K562 (cell line): ENCODE results near the gene DNAJC6. TPM values are rescaled to one million over a fixed set of nuclear protein-coding genes. Genes with fewer than 3 reads are reported as not detected.
A peak's percentile ranks its signal among the peaks of the same experiment; 100 is the strongest.

Experiments
- ARID1B ChIP-seq: fragments of 450-650 bp; IDR thresholded peaks from 2 replicates; pipeline ENCODE4 v1.6.1; 2016; ENCODE audit warnings: antibody characterized with exemption, mild to moderate bottlenecking, inconsistent platforms
- BRCA1 ChIP-seq, 2 experiments: fragments of 450-650 bp in 1 of 2; sonication (generic) in 1 of 2; formaldehyde crosslinking in 1 of 2; IDR thresholded peaks; 2 replicates each; pipeline versions ENCODE4 v1.5.0 to v1.6.1; 2017 to 2020; ENCODE audit warnings: mild to moderate bottlenecking in 1 of 2, missing genetic modification reagents in 1 of 2
- CCNT2 ChIP-seq: IDR thresholded peaks from 2 replicates; pipeline ENCODE4 v1.6.1; 2011; ENCODE audit warnings: borderline replicate concordance, low read depth, mild to moderate bottlenecking, moderate library complexity, mixed read lengths, low read length; ENCODE audit not compliant: insufficient read length; ENCODE audit errors: extremely low read depth
- COPS2 ChIP-seq: fragments of 450-650 bp; conservative IDR thresholded peaks from 2 replicates; pipeline ENCODE4 v1.6.1; 2016; ENCODE audit warnings: mild to moderate bottlenecking, moderate library complexity
- ELF4 ChIP-seq: fragments of 450-650 bp; formaldehyde crosslinking; IDR thresholded peaks from 2 replicates; pipeline ENCODE4 v1.4.0; 2022; ENCODE audit warnings: missing genetic modification characterization
- ESRRB ChIP-seq: fragments of 250-450 bp; sonication (Bioruptor Pico); IDR thresholded peaks from 2 replicates; pipeline ENCODE4 v1.5.0; 2020; ENCODE audit warnings: mild to moderate bottlenecking, moderate library complexity, borderline replicate concordance
- FOS ChIP-seq: IDR thresholded peaks from 3 replicates; pipeline ENCODE4 v1.6.1; 2011; ENCODE audit not compliant: insufficient read length; ENCODE audit errors: extremely low read depth
- GATA2 ChIP-seq: sonication (generic); formaldehyde crosslinking; IDR thresholded peaks from 2 replicates; pipeline ENCODE4 v1.4.0; 2020; ENCODE audit warnings: mild to moderate bottlenecking, missing genetic modification reagents
- HEY1 ChIP-seq: fragments of 250-450 bp; sonication (Bioruptor Pico); IDR thresholded peaks from 2 replicates; pipeline ENCODE4 v1.5.0; 2020; ENCODE audit warnings: mild to moderate bottlenecking, moderate library complexity, borderline replicate concordance
- HNRNPH1 ChIP-seq: fragments of 200-400 bp; formaldehyde crosslinking; optimal IDR thresholded peaks from 2 replicates; pipeline ENCODE3; 2017; ENCODE audit warnings: low read depth, mild to moderate bottlenecking, low read length, moderate library complexity
- JUN ChIP-seq, 2 experiments: sonication (generic) in 1 of 2; formaldehyde crosslinking in 1 of 2; IDR thresholded peaks; 2 replicates each; pipeline versions ENCODE4 v1.6.1 to v1.8.0; 2012 to 2022; ENCODE audit warnings: borderline replicate concordance in 2 of 2, mild to moderate bottlenecking in 2 of 2, improper control_type of control experiment in 1 of 2, low read depth in 1 of 2, low read length in 1 of 2, missing genetic modification reagents in 1 of 2
- KAT2B ChIP-seq: IDR thresholded peaks from one replicate; pipeline ENCODE4 v1.6.1; 2012; ENCODE audit warnings: low read depth, mild to moderate bottlenecking, control low read depth, inconsistent platforms, low read length, moderate library complexity
- KLF6 ChIP-seq: fragments of 250-450 bp; sonication (Bioruptor Pico); IDR thresholded peaks from 2 replicates; pipeline ENCODE4 v1.4.0; 2020; ENCODE audit warnings: mild to moderate bottlenecking, moderate library complexity, borderline replicate concordance
- MAZ ChIP-seq, 2 experiments: fragments of 450-650 bp in 1 of 2; sonication (generic) in 1 of 2; formaldehyde crosslinking; IDR thresholded peaks in 1 of 2; conservative IDR thresholded peaks in 1 of 2; 2 replicates each; pipeline versions ENCODE4 v1.4.0 to v1.5.0; 2020; ENCODE audit warnings: mild to moderate bottlenecking in 1 of 2, missing genetic modification reagents in 1 of 2
- MECOM ChIP-seq: fragments of 250-450 bp; sonication (Bioruptor Pico); IDR thresholded peaks from 2 replicates; pipeline ENCODE4 v1.8.0; 2022; ENCODE audit warnings: inconsistent platforms
- MTA1 ChIP-seq: fragments of 450-650 bp; IDR thresholded peaks from 2 replicates; pipeline ENCODE4 v1.6.1; 2017; ENCODE audit warnings: borderline replicate concordance
- NCOA6 ChIP-seq: fragments of 450-650 bp; IDR thresholded peaks from 2 replicates; pipeline ENCODE4 v1.6.1; 2017; ENCODE audit warnings: mild to moderate bottlenecking
- NR4A1 ChIP-seq, 2 experiments: fragments of 250-450 bp in 1 of 2; fragments of 450-650 bp in 1 of 2; sonication (Bioruptor Pico) in 1 of 2; IDR thresholded peaks; 2 replicates each; pipeline versions ENCODE4 v1.4.0 to v1.6.1; 2016 to 2020; ENCODE audit warnings: mild to moderate bottlenecking in 2 of 2, missing compliant biosample characterization in 1 of 2, missing genetic modification characterization in 1 of 2, moderate library complexity in 1 of 2
- PHB ChIP-seq: fragments of 250-450 bp; sonication (Bioruptor Pico); IDR thresholded peaks from 2 replicates; pipeline ENCODE4 v1.5.0; 2021
- RFX1 ChIP-seq: fragments of 450-650 bp; IDR thresholded peaks from 2 replicates; pipeline ENCODE4 v1.6.1; 2016; ENCODE audit warnings: mild to moderate bottlenecking, moderate library complexity
- SRSF9 ChIP-seq: fragments of 200-400 bp; formaldehyde crosslinking; IDR thresholded peaks from 2 replicates; pipeline ENCODE4 v1.6.1; 2017; ENCODE audit warnings: low read depth, low read length, borderline replicate concordance
- ZC3H4 ChIP-seq: sonication (generic); formaldehyde crosslinking; IDR thresholded peaks from 2 replicates; pipeline ENCODE4 v1.9.0; 2021; ENCODE audit warnings: missing genetic modification reagents, borderline replicate concordance
- ZNF140 ChIP-seq: fragments of 250-450 bp; sonication (Bioruptor Pico); IDR thresholded peaks from 2 replicates; pipeline ENCODE4 v1.8.0; 2021; ENCODE audit warnings: moderate library complexity, mild to moderate bottlenecking, inconsistent platforms
- ZNF436 ChIP-seq: fragments of 250-450, 450-650 bp; sonication (Bioruptor Pico); formaldehyde crosslinking; IDR thresholded peaks from 2 replicates; pipeline ENCODE4 v1.7.0; 2020; ENCODE audit warnings: mild to moderate bottlenecking
- polyA plus RNA-seq, 8 experiments: library from polyadenylated mRNA; depleted of rRNA in 4 of 8; stranded (reverse) in 5 of 8; unstranded in 3 of 8; fragments of >200 nt; fragmentation: Nextera tagmentation in 2 of 8; fragmentation: Illumina TruSeq in 1 of 8; extraction: Ambion mirVana in 2 of 8; extraction: Trizol in 1 of 8; gene quantifications; 2 replicates each; pipeline versions ENCODE4 v1.2.1 to v1.2.3, GENCODE V29; 2011 to 2014; ENCODE audit warnings: inconsistent platforms in 1 of 8, missing spikeins in 1 of 8
- total RNA-seq, 7 experiments: library from RNA; depleted of rRNA in 6 of 7; stranded (reverse); fragments of >200 nt in 6 of 7; fragmentation: Illumina TruSeq in 2 of 7; extraction: Trizol in 2 of 7; gene quantifications; 2 replicates each; pipeline versions ENCODE4 v1.2.1 to v1.2.3, GENCODE V29; 2011 to 2021; ENCODE audit warnings: low replicate concordance in 1 of 7
- TF ChIP-seq, protein P1 (sequence below), 2 experiments: fragments of 250-450 bp in 1 of 2; fragments of 450-650 bp in 1 of 2; sonication (Bioruptor Pico) in 1 of 2; IDR thresholded peaks; 2 replicates each; pipeline versions ENCODE4 v1.6.1 to v1.8.0; 2016 to 2021; ENCODE audit warnings: mild to moderate bottlenecking in 2 of 2, moderate library complexity in 2 of 2, missing compliant biosample characterization in 1 of 2, missing genetic modification characterization in 1 of 2
- TF ChIP-seq, protein P2 (sequence below), 3 experiments: fragments of 200-800 bp in 1 of 3; sonication (Bioruptor generic) in 1 of 3; sonication (generic) in 1 of 3; formaldehyde crosslinking in 1 of 3; IDR thresholded peaks; 2 replicates each; pipeline versions ENCODE4 v1.6.1 to v1.8.0; 2016 to 2022; ENCODE audit warnings: mild to moderate bottlenecking in 2 of 3, missing compliant biosample characterization in 2 of 3, missing genetic modification characterization in 2 of 3, missing genetic modification reagents in 1 of 3

Gene DNAJC6
- total and polyA plus RNA-seq, 9 of the 15 experiments (the other 6 are each of a cell fraction or from before 2014, with no cell fraction given), result 6.7 to 78.7 (median 28.0) TPM

GRCh38 chr1:65420590-65421350, 111.4 kb downstream of the DNAJC6 start, which contains the start of the genes LEPR and LEPROT (continued):
- no peak; the same call in 1 of the 2 replicates for TF ChIP-seq ZC3H4 (CRISPR knock-in tag)
- no peak for TF ChIP-seq ZNF140
- TF ChIP-seq NR4A1 (CRISPR knock-in tag; IDR thresholded peaks at IDR 0.05), result no peak
- no peak for TF ChIP-seq NR4A1 (tag; IDR thresholded peaks at IDR 0.05)
- TF ChIP-seq BRCA1 (IDR thresholded peaks at IDR 0.05), result no peak
- TF ChIP-seq BRCA1 (CRISPR knock-in tag; IDR thresholded peaks at IDR 0.05), result no peak
- no peak for TF ChIP-seq KLF6 (CRISPR knock-in tag)
- peak; percentile 79 for TF ChIP-seq CCNT2
- 0 out of 2 replicates have a peak, but pooled peaks have one; percentile 7 for TF ChIP-seq ELF4 (CRISPR knock-in tag)
- TF ChIP-seq, protein P1, sequence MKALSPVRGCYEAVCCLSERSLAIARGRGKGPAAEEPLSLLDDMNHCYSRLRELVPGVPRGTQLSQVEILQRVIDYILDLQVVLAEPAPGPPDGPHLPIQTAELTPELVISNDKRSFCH (CRISPR knock-in tag; IDR thresholded peaks at IDR 0.05), result no peak
- TF ChIP-seq, protein P1 (tag; IDR thresholded peaks at IDR 0.05), result no peak
- TF ChIP-seq, protein P2, sequence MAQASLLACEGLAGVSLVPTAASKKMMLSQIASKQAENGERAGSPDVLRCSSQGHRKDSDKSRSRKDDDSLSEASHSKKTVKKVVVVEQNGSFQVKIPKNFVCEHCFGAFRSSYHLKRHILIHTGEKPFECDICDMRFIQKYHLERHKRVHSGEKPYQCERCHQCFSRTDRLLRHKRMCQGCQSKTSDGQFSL (CRISPR knock-in tag; IDR thresholded peaks at IDR 0.05), result 0 out of 2 replicates have a peak, but pooled peaks have one; percentile 46
- TF ChIP-seq, protein P2 (tag; IDR thresholded peaks at IDR 0.05), result no peak
- TF ChIP-seq ARID1B, result no peak; the same call in 1 of the 2 replicates
- TF ChIP-seq ESRRB (CRISPR knock-in tag), result no peak
- TF ChIP-seq COPS2, result no peak
- peak; percentile 45 to 84; a peak in 3 of 4 replicates for TF ChIP-seq MAZ (CRISPR knock-in tag; conservative IDR thresholded peaks at IDR 0.05 in 1 of 2, IDR thresholded peaks at IDR 0.05 in 1 of 2)
- TF ChIP-seq ZNF436 (CRISPR knock-in tag), result no peak
- no peak for TF ChIP-seq MTA1
- no peak for TF ChIP-seq PHB
- no peak for TF ChIP-seq HEY1 (CRISPR knock-in tag)
- TF ChIP-seq FOS, result no peak
- TF ChIP-seq HNRNPH1, result no peak
- no peak for TF ChIP-seq GATA2 (CRISPR knock-in tag)
- no peak for TF ChIP-seq KAT2B
- TF ChIP-seq RFX1, result no peak
- TF ChIP-seq JUN (IDR thresholded peaks at IDR 0.05; ENCODE audit: borderline replicate concordance, low read depth, low read length), result no peak
- 0 out of 2 replicates have a peak, but pooled peaks have one; percentile 55 for TF ChIP-seq JUN (CRISPR knock-in tag; IDR thresholded peaks at IDR 0.05; ENCODE audit: borderline replicate concordance)
- TF ChIP-seq MECOM (CRISPR knock-in tag), result no peak
- no peak for TF ChIP-seq SRSF9
- TF ChIP-seq NCOA6, result no peak
